Lung (tissue), 12 donors: ENCODE measurements around the gene GJD4. TPM values are rescaled to one million over a fixed set of nuclear protein-coding genes. Genes with fewer than 3 reads are reported as not detected.

Experiments used
- ATAC-seq: fragments of 200-7000 bp; cut with Tn5 transposase; one replicate; pipeline ENCODE4 v1.9.1; 2020; ENCODE audit warnings: moderate number of reproducible peaks; ENCODE audit not compliant: insufficient read depth, low FRiP score
- DNase-seq, 3 donors: peaks; one replicate each; pipeline ENCODE4 v3.0.0-alpha.2; 2013 to 2017
- H3K27ac ChIP-seq, 2 donors: one replicate each; pipeline ENCODE4 v1.5.1; 2013; ENCODE audit warnings: mild to moderate bottlenecking in 2 of 2, moderate library complexity in 2 of 2, control low read depth in 1 of 2, inconsistent platforms in 1 of 2, low read depth in 1 of 2, low read length in 1 of 2
- H3K27me3 ChIP-seq, 3 donors: one replicate each; pipeline ENCODE4 v1.5.1; 2013; ENCODE audit warnings: low read length in 2 of 3; ENCODE audit not compliant: control insufficient read depth in 3 of 3, insufficient read depth in 3 of 3
- H3K36me3 ChIP-seq, 4 donors: one replicate each; pipeline ENCODE4 v1.5.1; 2013; ENCODE audit warnings: low read length in 4 of 4, mild to moderate bottlenecking in 1 of 4, moderate library complexity in 1 of 4; ENCODE audit not compliant: control insufficient read depth in 4 of 4, insufficient read depth in 4 of 4
- H3K4me1 ChIP-seq, 5 donors: one replicate each; pipeline ENCODE4 v1.5.1; 2013; ENCODE audit warnings: low read length in 5 of 5, mild to moderate bottlenecking in 2 of 5, moderate library complexity in 1 of 5; ENCODE audit not compliant: control insufficient read depth in 5 of 5, insufficient read depth in 5 of 5
- H3K4me3 ChIP-seq: one replicate; pipeline ENCODE4 v1.5.1; 2013; ENCODE audit warnings: mild to moderate bottlenecking, control low read depth, moderate library complexity
- H3K9ac ChIP-seq, 2 donors: one replicate each; pipeline ENCODE4 v1.5.1; 2013; ENCODE audit warnings: low read length in 2 of 2, control low read depth in 1 of 2; ENCODE audit not compliant: insufficient read depth in 1 of 2
- H3K9me3 ChIP-seq, 4 donors: one replicate each; pipeline ENCODE4 v1.5.1; 2013; ENCODE audit warnings: low read length in 3 of 4, mild to moderate bottlenecking in 1 of 4, moderate library complexity in 1 of 4; ENCODE audit not compliant: control insufficient read depth in 4 of 4, insufficient read depth in 3 of 4
- WGBS, 2 donors: extraction: QIAGEN DNeasy Blood & Tissue Kit; methylation state at CpG; one replicate each; pipeline ENCODE4 v1.1.7; 2013; 5-methylcytosine and 5-hydroxymethylcytosine counted together
- polyA plus RNA-seq, 2 donors: library from polyadenylated mRNA; stranded (reverse); fragments of 200-250 nt; gene quantifications; one replicate each; pipeline ENCODE4 v1.2.1, GENCODE V29; 2013
- total RNA-seq, 2 donors: library from RNA; depleted of rRNA in 1 of 2; stranded (reverse); fragments of >200 nt in 1 of 2; gene quantifications; one replicate each; pipeline ENCODE4 v1.2.1, GENCODE V29; 2014 to 2021
- TF ChIP-seq, protein P1 (sequence below): IDR thresholded peaks from 2 replicates; pipeline ENCODE4 v1.5.1; 2012; ENCODE audit warnings: mild to moderate bottlenecking; ENCODE audit errors: control extremely low read depth, extremely low read depth
- donor health status: control.
- donor health status: control.
- donor health status: Bipolar disorder and iron deficiency.
- donor health status: healthy.
- donor health status: DM: yes; HTN: yes; CAD: no.

GJD4 gene
- total and polyA plus RNA-seq, 4 donors, result 0.07 TPM; not detected in 3

- peaks cover 0 to 10% (median 5%) of the 10 kb centered on the region in 4 donors for H3K36me3 ChIP-seq
- TF ChIP-seq, protein P1, sequence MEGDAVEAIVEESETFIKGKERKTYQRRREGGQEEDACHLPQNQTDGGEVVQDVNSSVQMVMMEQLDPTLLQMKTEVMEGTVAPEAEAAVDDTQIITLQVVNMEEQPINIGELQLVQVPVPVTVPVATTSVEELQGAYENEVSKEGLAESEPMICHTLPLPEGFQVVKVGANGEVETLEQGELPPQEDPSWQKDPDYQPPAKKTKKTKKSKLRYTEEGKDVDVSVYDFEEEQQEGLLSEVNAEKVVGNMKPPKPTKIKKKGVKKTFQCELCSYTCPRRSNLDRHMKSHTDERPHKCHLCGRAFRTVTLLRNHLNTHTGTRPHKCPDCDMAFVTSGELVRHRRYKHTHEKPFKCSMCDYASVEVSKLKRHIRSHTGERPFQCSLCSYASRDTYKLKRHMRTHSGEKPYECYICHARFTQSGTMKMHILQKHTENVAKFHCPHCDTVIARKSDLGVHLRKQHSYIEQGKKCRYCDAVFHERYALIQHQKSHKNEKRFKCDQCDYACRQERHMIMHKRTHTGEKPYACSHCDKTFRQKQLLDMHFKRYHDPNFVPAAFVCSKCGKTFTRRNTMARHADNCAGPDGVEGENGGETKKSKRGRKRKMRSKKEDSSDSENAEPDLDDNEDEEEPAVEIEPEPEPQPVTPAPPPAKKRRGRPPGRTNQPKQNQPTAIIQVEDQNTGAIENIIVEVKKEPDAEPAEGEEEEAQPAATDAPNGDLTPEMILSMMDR, result no peak
- WGBS, 2 donors, result 96 to 100% methylated on average over 5 of the region's 5 CpGs
- DNase-seq (no peak), ATAC-seq (no peak)
- H3K9ac ChIP-seq, result no peak overlapping the region
- no peaks in the 10 kb centered on the region for H3K9me3 ChIP-seq
- peaks cover 0 to 4% (median 0%) of the 10 kb centered on the region in 5 donors for H3K4me1 ChIP-seq
- no peak overlapping the region for H3K27ac ChIP-seq
- H3K4me3 ChIP-seq, result no peak overlapping the region
- no peaks in the 10 kb centered on the region for H3K27me3 ChIP-seq
Observed at GRCh38 chr10:35559416-35559815, 45.7 kb upstream of the GJD4 start.

GRCh38 chr10:35561715-35562114 is 43.4 kb upstream of the GJD4 start:
- DNase-seq (no peak), ATAC-seq (no peak)
- no peak overlapping the region for H3K4me3 ChIP-seq
- TF ChIP-seq, protein P1, result no peak
- no peaks in the 10 kb centered on the region for H3K27me3 ChIP-seq
- H3K27ac ChIP-seq, result peak overlapping the region in 1 of 2 donors; percentile 37
- H3K9ac ChIP-seq, result no peak overlapping the region
- 96% methylated on average over 5 of the region's 5 CpGs for WGBS, 2 donors
- H3K4me1 ChIP-seq, result peaks cover 0 to 18% (median 0%) of the 10 kb centered on the region in 5 donors
- H3K36me3 ChIP-seq, result peaks cover 0 to 15% (median 7%) of the 10 kb centered on the region in 4 donors
- no peaks in the 10 kb centered on the region for H3K9me3 ChIP-seq

- 89 to 98% methylated on average over 1 of the region's 1 CpG for WGBS, 2 donors
- Histone ChIP-seq H3K4me3 (no peak overlapping the region), H3K4me1 (peaks cover 0 to 18% (median 0%) of the 10 kb centered on the region in 5 donors), H3K36me3 (peaks cover 0 to 19% (median 8%) of the 10 kb centered on the region in 4 donors), H3K27me3 (no peaks in the 10 kb centered on the region), H3K27ac (no peak overlapping the region), H3K9me3 (no peaks in the 10 kb centered on the region), H3K9ac (no peak overlapping the region)
- ATAC-seq (no peak), DNase-seq (no peak)
- TF ChIP-seq, protein P1, result no peak
Observed at GRCh38 chr10:35562427-35562826, 42.7 kb upstream of the GJD4 start.
